ENCODE results near the gene PPDPF.

GRCh38 chr20:63532449-63532971, 11.9 kb downstream of the PPDPF start:
- TF ChIP-seq, protein P1, sequence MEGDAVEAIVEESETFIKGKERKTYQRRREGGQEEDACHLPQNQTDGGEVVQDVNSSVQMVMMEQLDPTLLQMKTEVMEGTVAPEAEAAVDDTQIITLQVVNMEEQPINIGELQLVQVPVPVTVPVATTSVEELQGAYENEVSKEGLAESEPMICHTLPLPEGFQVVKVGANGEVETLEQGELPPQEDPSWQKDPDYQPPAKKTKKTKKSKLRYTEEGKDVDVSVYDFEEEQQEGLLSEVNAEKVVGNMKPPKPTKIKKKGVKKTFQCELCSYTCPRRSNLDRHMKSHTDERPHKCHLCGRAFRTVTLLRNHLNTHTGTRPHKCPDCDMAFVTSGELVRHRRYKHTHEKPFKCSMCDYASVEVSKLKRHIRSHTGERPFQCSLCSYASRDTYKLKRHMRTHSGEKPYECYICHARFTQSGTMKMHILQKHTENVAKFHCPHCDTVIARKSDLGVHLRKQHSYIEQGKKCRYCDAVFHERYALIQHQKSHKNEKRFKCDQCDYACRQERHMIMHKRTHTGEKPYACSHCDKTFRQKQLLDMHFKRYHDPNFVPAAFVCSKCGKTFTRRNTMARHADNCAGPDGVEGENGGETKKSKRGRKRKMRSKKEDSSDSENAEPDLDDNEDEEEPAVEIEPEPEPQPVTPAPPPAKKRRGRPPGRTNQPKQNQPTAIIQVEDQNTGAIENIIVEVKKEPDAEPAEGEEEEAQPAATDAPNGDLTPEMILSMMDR (IDR thresholded peaks at IDR 0.05; ENCODE audit: low read length): no peak
- TF ChIP-seq EZH2 (optimal IDR thresholded peaks at IDR 0.05; ENCODE audit: low read depth, low read length): no peak
- TF ChIP-seq EZH2phosphoT487 (IDR thresholded peaks at IDR 0.05; ENCODE audit: low read length): no peak

Data from MM.1S (cell line).